ENCODE measurements around the gene STK11. TPM values are rescaled to one million over a fixed set of nuclear protein-coding genes. Genes with fewer than 3 reads are reported as not detected.

STK11 gene
- total RNA-seq, 1 donor from 2014 or later: 104 TPM

GRCh38 chr19:1158885-1159448 lies 46.6 kb upstream of the STK11 start:
- Histone ChIP-seq H3K4me1 (peaks cover 11 to 21% of the 10 kb centered on the region in 2 donors), H3K27me3 (no peaks in the 10 kb centered on the region), H3K27ac (no peak overlapping the region), H3K36me3 (peaks cover 2 to 8% of the 10 kb centered on the region in 2 donors), H3K9me3 (no peaks in the 10 kb centered on the region), H3K4me3 (no peak overlapping the region)
- no peak for DNase-seq (ENCODE audit: low spot score in 2 of 2)
- intact Hi-C loops (cut with DNase I): no loop called here
- TF ChIP-seq CTCF (IDR thresholded peaks at IDR 0.05): no peak

- no peaks in the 10 kb centered on the region for H3K27me3 ChIP-seq
- H3K4me1 ChIP-seq: peaks cover 5 to 12% of the 10 kb centered on the region in 2 donors
- intact Hi-C loops (cut with DNase I): no loop called here
These were observed 45.5 kb upstream of the STK11 start for GRCh38 chr19:1159864-1160595.

GRCh38 chr19:1161716-1162115 lies 43.9 kb upstream of the STK11 start:
- peaks cover 0 to 7% of the 10 kb centered on the region in 2 donors for H3K36me3 ChIP-seq
- TF ChIP-seq CTCF (IDR thresholded peaks at IDR 0.05): no peak
- H3K9me3 ChIP-seq: no peaks in the 10 kb centered on the region
- H3K4me3 ChIP-seq: no peak overlapping the region
- no peaks in the 10 kb centered on the region for H3K4me1 ChIP-seq
- no peak for DNase-seq (ENCODE audit: low spot score in 2 of 2)
- no peaks in the 10 kb centered on the region for H3K27me3 ChIP-seq
- H3K27ac ChIP-seq: peak overlapping the region in 1 of 2 donors; percentile 11
- intact Hi-C loops (cut with DNase I): no loop called here

More at GRCh38 chr19:1159864-1160595, 45.5 kb upstream of the STK11 start:
- peaks cover 0 to 7% of the 10 kb centered on the region in 2 donors for H3K36me3 ChIP-seq
- TF ChIP-seq CTCF (IDR thresholded peaks at IDR 0.05): no peak
- DNase-seq (ENCODE audit: low spot score in 2 of 2): no peak
- H3K9me3 ChIP-seq: no peaks in the 10 kb centered on the region
- H3K27ac ChIP-seq: no peak overlapping the region
- H3K4me3 ChIP-seq: no peak overlapping the region

GRCh38 chr19:1162404-1163282 lies 42.9 kb upstream of the STK11 start:
- Histone ChIP-seq H3K27me3 (no peaks in the 10 kb centered on the region), H3K27ac (no peak overlapping the region), H3K36me3 (peaks cover 0 to 12% of the 10 kb centered on the region in 2 donors), H3K4me1 (no peaks in the 10 kb centered on the region), H3K9me3 (no peaks in the 10 kb centered on the region), H3K4me3 (no peak overlapping the region)
- no peak for DNase-seq (ENCODE audit: low spot score in 2 of 2)
- intact Hi-C loops (cut with DNase I): no loop called here
- TF ChIP-seq CTCF (IDR thresholded peaks at IDR 0.05): no peak

- Histone ChIP-seq H3K9me3 (no peaks in the 10 kb centered on the region), H3K27me3 (no peaks in the 10 kb centered on the region), H3K36me3 (peaks cover 0 to 14% of the 10 kb centered on the region in 2 donors), H3K27ac (no peak overlapping the region), H3K4me3 (no peak overlapping the region), H3K4me1 (no peaks in the 10 kb centered on the region)
- no peak for DNase-seq (ENCODE audit: low spot score in 2 of 2)
- intact Hi-C loops (cut with DNase I): no loop called here
- TF ChIP-seq CTCF (IDR thresholded peaks at IDR 0.05): no peak
These were observed 42.2 kb upstream of the STK11 start for GRCh38 chr19:1163283-1163933.

Measured in ascending aorta (tissue), 2 donors.